NCI-H82 treated with DMSO at 0.1 percent for 48 hours (cell line): ENCODE data around the gene NMT1.

Experiments used
- DNase-seq: peaks from one replicate; lab custom pipeline; 2025; ENCODE audit not compliant: unreplicated experiment; lab: John Stamatoyannopoulos, UW

Gene NMT1

GRCh38 chr17:45060797-45061605 lies at the start of gene NMT1:
NMT1 (plus strand) TSS chr17:45061317; CDS start chr17:45061330, 13 bp downstream.
- peak; percentile 100 for DNase-seq

GRCh38 chr17:45011767-45012166 lies 49.4 kb upstream of the NMT1 start:
- no peak for DNase-seq

GRCh38 chr17:45013021-45013997 lies 47.8 kb upstream of the NMT1 start:
- peak; percentile 30 for DNase-seq

GRCh38 chr17:45016237-45016636 lies 44.9 kb upstream of the NMT1 start:
- DNase-seq: no peak

GRCh38 chr17:45016823-45017222 lies 44.3 kb upstream of the NMT1 start:
- peak; percentile 91 for DNase-seq

- DNase-seq: no peak
Observed at GRCh38 chr17:45018514-45018847, 42.6 kb upstream of the NMT1 start.

GRCh38 chr17:45018848-45019711 lies 42.0 kb upstream of the NMT1 start:
- DNase-seq: peak; percentile 71

- DNase-seq: no peak
Observed at GRCh38 chr17:45020354-45021138, 40.6 kb upstream of the NMT1 start.

- DNase-seq: peak; percentile 62
Observed at GRCh38 chr17:45021607-45022287, 39.4 kb upstream of the NMT1 start.

GRCh38 chr17:45022288-45022648 lies 38.8 kb upstream of the NMT1 start:
- no peak for DNase-seq

- DNase-seq: peak; percentile 97
Observed at GRCh38 chr17:45022655-45023339, 38.3 kb upstream of the NMT1 start.

GRCh38 chr17:45029096-45029495 lies 32.0 kb upstream of the NMT1 start:
- no peak for DNase-seq

- no peak for DNase-seq
Observed at GRCh38 chr17:45029758-45030423, 31.2 kb upstream of the NMT1 start.

GRCh38 chr17:45030733-45031132 lies 30.4 kb upstream of the NMT1 start:
- DNase-seq: no peak

- DNase-seq: no peak
Observed at GRCh38 chr17:45031231-45032173, 29.6 kb upstream of the NMT1 start.

- no peak for DNase-seq
Observed at GRCh38 chr17:45032174-45032541, 29.0 kb upstream of the NMT1 start.

- no peak for DNase-seq
Observed at GRCh38 chr17:45034599-45034998, 26.5 kb upstream of the NMT1 start.

GRCh38 chr17:45035848-45036247 lies 25.3 kb upstream of the NMT1 start:
- DNase-seq: no peak
